Neural cell (in vitro differentiated cells): ENCODE measurements around the gene MIEF1. TPM values are rescaled to one million over a fixed set of nuclear protein-coding genes. Genes with fewer than 3 reads are reported as not detected.

ENCODE experiments used
- H2AFZ ChIP-seq: fragments of 200-600, 300-800 bp; sonication (generic), shearing (Covaris generic); 2 replicates; pipeline ENCODE4 v1.6.0; 2014; ENCODE audit warnings: low read depth, mild to moderate bottlenecking, antibody characterized with exemption, low read length, moderate library complexity
- H3F3A ChIP-seq: fragments of 200-600 bp; shearing (Covaris generic); 2 replicates; pipeline ENCODE4 v1.6.1; 2016; ENCODE audit warnings: mild to moderate bottlenecking, moderate library complexity, mixed read lengths, antibody characterized with exemption, low read length; ENCODE audit not compliant: insufficient read depth, poor library complexity, severe bottlenecking
- H3K27ac ChIP-seq: fragments of 200-600, 300-800 bp; sonication (generic), shearing (Covaris generic); 2 replicates; pipeline ENCODE4 v1.5.1; 2014; ENCODE audit warnings: mild to moderate bottlenecking, low read length, moderate library complexity
- H3K27me3 ChIP-seq: fragments of 300-800, 200-600 bp; sonication (generic), shearing (Covaris generic); 2 replicates; pipeline ENCODE4 v1.6.0; 2014; ENCODE audit warnings: mild to moderate bottlenecking, low read depth, low read length, moderate library complexity; ENCODE audit not compliant: insufficient read depth
- H3K36me3 ChIP-seq: fragments of 300-800, 200-600 bp; sonication (generic), shearing (Covaris generic); 2 replicates; pipeline ENCODE4 v1.5.1; 2014; ENCODE audit warnings: mild to moderate bottlenecking, antibody characterized with exemption, low read length, moderate library complexity; ENCODE audit not compliant: insufficient read depth
- H3K4me2 ChIP-seq: fragments of 300-800, 200-600 bp; sonication (generic), shearing (Covaris generic); 2 replicates; pipeline ENCODE4 v1.6.0; 2014; ENCODE audit warnings: mild to moderate bottlenecking, low read length
- H3K4me3 ChIP-seq: fragments of 300-800, 200-600 bp; sonication (generic), shearing (Covaris generic); 2 replicates; pipeline ENCODE4 v1.5.1; 2014; ENCODE audit warnings: mild to moderate bottlenecking, low read length, moderate library complexity
- H3K79me2 ChIP-seq: fragments of 200-600 bp; shearing (Covaris generic); replicated peaks from 2 replicates; pipeline ENCODE4 v1.6.0; 2014; ENCODE audit warnings: mild to moderate bottlenecking, low read length, moderate library complexity; ENCODE audit not compliant: insufficient read depth
- H3K9ac ChIP-seq: fragments of 300-800, 200-600 bp; sonication (generic), shearing (Covaris generic); 2 replicates; pipeline ENCODE4 v1.6.1; 2016; ENCODE audit warnings: mild to moderate bottlenecking, low read length, mixed read lengths
- H3K9me2 ChIP-seq: fragments of 200-600 bp; shearing (Covaris generic); 2 replicates; pipeline ENCODE4 v1.6.1; 2016; ENCODE audit warnings: mild to moderate bottlenecking, low read length, mixed read lengths; ENCODE audit not compliant: insufficient read depth
- H3K9me3 ChIP-seq: fragments of 200-600, 300-800 bp; sonication (generic), shearing (Covaris generic); 2 replicates; pipeline ENCODE4 v1.6.1; 2016; ENCODE audit warnings: mild to moderate bottlenecking, mixed run types, low read length, moderate library complexity, mixed read lengths
- H4K20me1 ChIP-seq: fragments of 200-600 bp; shearing (Covaris generic); 2 replicates; pipeline ENCODE4 v1.6.1; 2016; ENCODE audit warnings: mild to moderate bottlenecking, mixed run types; ENCODE audit not compliant: insufficient read depth
- CTCF ChIP-seq: fragments of 450-650 bp; IDR thresholded peaks from 2 replicates; pipeline ENCODE4 v1.5.1; 2014; ENCODE audit warnings: antibody characterized with exemption, mild to moderate bottlenecking, moderate library complexity; ENCODE audit not compliant: poor library complexity, severe bottlenecking
- EP300 ChIP-seq: fragments of 450-650 bp; conservative IDR thresholded peaks from 2 replicates; pipeline ENCODE4 v1.6.1; 2014; ENCODE audit warnings: antibody characterized with exemption, mild to moderate bottlenecking, moderate library complexity; ENCODE audit not compliant: poor library complexity, severe bottlenecking
- EZH2 ChIP-seq: fragments of 200-600, 300-800 bp; shearing (Covaris generic), sonication (generic); IDR thresholded peaks from 2 replicates; pipeline ENCODE4 v1.6.1; 2014; ENCODE audit warnings: antibody characterized with exemption, low read length, borderline replicate concordance, mild to moderate bottlenecking; ENCODE audit not compliant: insufficient read depth, poor library complexity, severe bottlenecking
- MXI1 ChIP-seq: fragments of 450-650 bp; conservative IDR thresholded peaks from 2 replicates; pipeline ENCODE4 v1.6.1; 2014; ENCODE audit warnings: antibody characterized with exemption, mild to moderate bottlenecking; ENCODE audit not compliant: poor library complexity, severe bottlenecking
- POLR2AphosphoS5 ChIP-seq: IDR thresholded peaks from 2 replicates; pipeline ENCODE4 v1.6.1; 2012
- RAD21 ChIP-seq: fragments of 450-650 bp; conservative IDR thresholded peaks from 2 replicates; pipeline ENCODE4 v1.6.1; 2014; ENCODE audit warnings: antibody characterized with exemption, mild to moderate bottlenecking, moderate library complexity
- REST ChIP-seq: IDR thresholded peaks from 2 replicates; pipeline ENCODE4 v1.6.1; 2012; ENCODE audit warnings: borderline replicate concordance
- SMC3 ChIP-seq: fragments of 450-650 bp; conservative IDR thresholded peaks from 2 replicates; pipeline ENCODE4 v1.6.1; 2014; ENCODE audit warnings: antibody characterized with exemption, mild to moderate bottlenecking, moderate library complexity; ENCODE audit not compliant: poor library complexity
- TAF1 ChIP-seq: IDR thresholded peaks from 2 replicates; pipeline ENCODE4 v1.6.1; 2012; ENCODE audit warnings: low read depth
- polyA plus RNA-seq: library from polyadenylated mRNA; depleted of rRNA; stranded (reverse); fragments of >200 nt; gene quantifications from 2 replicates; pipeline ENCODE4 v1.2.3, GENCODE V29; 2014

The MIEF1 gene
- polyA plus RNA-seq, 1 donor from 2014 or later: 19.8 TPM

GRCh38 chr22:39481595-39481994 lies 20.5 kb upstream of the MIEF1 start:
- H3K9me3 ChIP-seq: no peaks in the 10 kb centered on the region
- no peak overlapping the region for H3K27ac ChIP-seq
- H3F3A ChIP-seq: no peaks in the 10 kb centered on the region
- H4K20me1 ChIP-seq: no peaks in the 10 kb centered on the region
- no peak overlapping the region for H3K9ac ChIP-seq
- H3K4me2 ChIP-seq: no peak overlapping the region
- H3K36me3 ChIP-seq: no peaks in the 10 kb centered on the region
- H3K4me3 ChIP-seq: no peak overlapping the region
- no peaks in the 10 kb centered on the region for H3K9me2 ChIP-seq
- H3K27me3 ChIP-seq: no peaks in the 10 kb centered on the region
- H2AFZ ChIP-seq: no peak overlapping the region
- H3K79me2 ChIP-seq: no peaks in the 10 kb centered on the region
- no peak for TF ChIP-seq POLR2AphosphoS5
- TF ChIP-seq EZH2: no peak
- TF ChIP-seq TAF1: no peak
- TF ChIP-seq EP300: no peak
- no peak for TF ChIP-seq MXI1
- no peak for TF ChIP-seq CTCF
- no peak for TF ChIP-seq REST
- TF ChIP-seq RAD21: no peak
- TF ChIP-seq SMC3: no peak

GRCh38 chr22:39482768-39483167 lies 19.3 kb upstream of the MIEF1 start:
- no peak overlapping the region for H3K4me3 ChIP-seq
- no peak for TF ChIP-seq EP300
- TF ChIP-seq MXI1: no peak
- no peak for TF ChIP-seq EZH2
- no peak for TF ChIP-seq POLR2AphosphoS5
- no peak for TF ChIP-seq RAD21
- no peak overlapping the region for H3K27ac ChIP-seq
- H4K20me1 ChIP-seq: no peaks in the 10 kb centered on the region
- no peak overlapping the region for H2AFZ ChIP-seq
- no peak overlapping the region for H3K4me2 ChIP-seq
- no peaks in the 10 kb centered on the region for H3K36me3 ChIP-seq
- H3K9me2 ChIP-seq: no peaks in the 10 kb centered on the region
- H3K27me3 ChIP-seq: no peaks in the 10 kb centered on the region
- no peaks in the 10 kb centered on the region for H3K9me3 ChIP-seq
- no peak overlapping the region for H3K9ac ChIP-seq
- no peaks in the 10 kb centered on the region for H3F3A ChIP-seq
- no peaks in the 10 kb centered on the region for H3K79me2 ChIP-seq
